ENCODE measurements around the gene COL20A1.

Gene COL20A1

DNA sequence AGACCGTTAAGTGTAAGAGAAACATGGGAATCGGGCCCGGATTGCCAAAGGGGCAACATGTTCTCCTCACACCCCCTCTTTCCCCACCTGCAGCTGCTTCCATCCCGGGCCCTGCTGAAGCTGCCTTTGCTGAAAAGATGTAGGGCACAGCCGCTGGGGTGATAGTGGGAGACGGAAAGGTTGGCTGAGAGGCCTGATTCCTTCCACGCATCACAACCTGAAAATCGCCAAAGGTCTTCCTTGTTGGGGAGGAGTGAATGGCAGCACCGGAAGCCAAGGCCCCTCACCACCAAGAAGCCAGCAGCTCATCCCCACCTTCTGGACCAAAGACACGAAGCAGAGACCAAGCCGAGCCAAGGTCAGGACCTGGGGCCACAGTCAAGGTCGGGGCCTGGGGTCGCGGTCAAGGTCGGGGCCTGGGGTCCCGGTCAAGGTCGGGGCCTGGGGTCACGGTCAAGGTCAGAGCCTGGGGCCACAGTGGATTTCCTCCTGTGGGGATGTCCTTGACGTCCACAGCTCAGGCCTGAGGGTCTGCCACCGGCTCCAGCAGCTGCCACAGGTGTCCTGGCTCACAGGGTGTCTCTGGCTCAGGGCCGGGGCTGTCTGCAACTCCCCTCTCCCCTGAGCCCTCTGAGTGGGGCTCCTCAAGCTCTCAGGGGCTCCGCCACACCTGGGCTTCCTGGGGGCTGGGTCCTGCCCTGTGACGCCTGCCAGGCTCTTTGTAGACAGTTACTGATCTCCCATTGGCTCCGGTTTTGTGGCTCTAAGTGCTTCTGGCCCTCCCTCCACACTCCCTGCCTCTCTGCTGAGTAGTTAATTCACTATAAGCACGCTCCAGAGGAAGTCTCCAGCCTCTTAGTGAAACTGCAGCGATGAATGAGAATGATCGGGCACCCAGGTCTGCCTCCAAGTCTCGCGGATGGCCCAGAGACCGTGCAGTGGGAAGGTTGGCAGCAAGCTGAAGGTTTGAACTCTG lies 73.7 kb downstream of the COL20A1 start:
- TF ChIP-seq, protein P1, sequence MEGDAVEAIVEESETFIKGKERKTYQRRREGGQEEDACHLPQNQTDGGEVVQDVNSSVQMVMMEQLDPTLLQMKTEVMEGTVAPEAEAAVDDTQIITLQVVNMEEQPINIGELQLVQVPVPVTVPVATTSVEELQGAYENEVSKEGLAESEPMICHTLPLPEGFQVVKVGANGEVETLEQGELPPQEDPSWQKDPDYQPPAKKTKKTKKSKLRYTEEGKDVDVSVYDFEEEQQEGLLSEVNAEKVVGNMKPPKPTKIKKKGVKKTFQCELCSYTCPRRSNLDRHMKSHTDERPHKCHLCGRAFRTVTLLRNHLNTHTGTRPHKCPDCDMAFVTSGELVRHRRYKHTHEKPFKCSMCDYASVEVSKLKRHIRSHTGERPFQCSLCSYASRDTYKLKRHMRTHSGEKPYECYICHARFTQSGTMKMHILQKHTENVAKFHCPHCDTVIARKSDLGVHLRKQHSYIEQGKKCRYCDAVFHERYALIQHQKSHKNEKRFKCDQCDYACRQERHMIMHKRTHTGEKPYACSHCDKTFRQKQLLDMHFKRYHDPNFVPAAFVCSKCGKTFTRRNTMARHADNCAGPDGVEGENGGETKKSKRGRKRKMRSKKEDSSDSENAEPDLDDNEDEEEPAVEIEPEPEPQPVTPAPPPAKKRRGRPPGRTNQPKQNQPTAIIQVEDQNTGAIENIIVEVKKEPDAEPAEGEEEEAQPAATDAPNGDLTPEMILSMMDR (conservative IDR thresholded peaks at IDR 0.05; ENCODE audit: control insufficient read depth, insufficient read depth, low read depth, low read length), result no peak
- no peak overlapping the region for H3K4me3 ChIP-seq (ENCODE audit: control insufficient read depth, low read depth, low read length)
- DNase-seq (ENCODE audit: low read depth), result no peak

DNA sequence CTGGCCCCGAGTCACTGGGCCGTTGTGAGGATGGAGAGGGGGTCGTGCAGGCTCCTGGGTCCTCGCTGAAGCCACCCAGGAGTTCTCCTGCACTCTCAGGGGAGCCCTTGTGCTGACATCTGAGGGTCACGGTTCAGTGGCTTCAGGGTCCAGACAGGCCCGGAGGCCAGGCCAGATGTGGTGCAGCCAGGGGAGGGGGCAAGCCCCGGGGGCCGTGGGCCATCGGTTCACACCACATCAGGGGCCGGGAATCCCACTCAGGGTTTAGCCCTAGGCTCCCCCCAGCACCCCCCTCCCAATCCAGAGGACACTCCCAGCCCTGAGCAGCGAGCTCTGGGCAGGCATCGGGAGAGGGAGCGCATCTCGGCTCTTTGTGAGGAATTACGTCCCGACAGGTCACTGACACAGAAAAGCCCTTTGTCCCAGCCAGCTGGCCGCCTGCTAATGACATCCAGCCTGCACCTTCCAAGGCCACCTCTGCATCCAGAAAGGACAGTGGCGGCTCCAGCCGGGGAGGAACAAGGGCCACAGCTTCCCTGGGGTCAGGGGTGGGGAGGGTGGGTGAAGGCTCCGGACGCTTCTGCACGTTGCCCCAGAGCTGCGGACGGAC lies 74.6 kb downstream of the COL20A1 start:
- H3K4me3 ChIP-seq (ENCODE audit: control insufficient read depth, low read depth, low read length), result no peak overlapping the region
- TF ChIP-seq, protein P1 (conservative IDR thresholded peaks at IDR 0.05; ENCODE audit: control insufficient read depth, insufficient read depth, low read depth, low read length), result no peak
- DNase-seq (ENCODE audit: low read depth), result no peak

DNA sequence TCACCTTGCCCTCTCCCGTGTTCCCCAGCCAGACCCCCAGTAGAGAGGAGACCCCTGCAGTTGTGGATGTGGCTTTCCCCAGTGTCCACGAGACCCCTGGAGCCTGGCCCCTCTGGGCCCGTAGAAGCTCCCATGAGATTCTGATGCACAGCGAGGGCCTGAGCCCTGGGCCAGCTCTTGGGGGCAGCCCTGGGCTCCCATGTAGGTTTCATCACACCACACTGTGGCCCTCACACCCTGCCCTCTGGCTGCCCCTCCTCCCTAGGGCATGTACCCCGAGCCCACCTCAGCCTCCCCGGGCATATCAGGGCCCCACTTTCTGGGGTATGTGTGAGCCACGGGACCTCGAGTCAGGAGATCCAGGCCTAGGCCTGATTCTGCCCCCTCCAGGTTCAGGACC lies 75.2 kb downstream of the COL20A1 start:
- no peak overlapping the region for H3K4me3 ChIP-seq (ENCODE audit: control insufficient read depth, low read depth, low read length)
- DNase-seq (ENCODE audit: low read depth), result no peak
- TF ChIP-seq, protein P1 (conservative IDR thresholded peaks at IDR 0.05; ENCODE audit: control insufficient read depth, insufficient read depth, low read depth, low read length), result no peak

DNA sequence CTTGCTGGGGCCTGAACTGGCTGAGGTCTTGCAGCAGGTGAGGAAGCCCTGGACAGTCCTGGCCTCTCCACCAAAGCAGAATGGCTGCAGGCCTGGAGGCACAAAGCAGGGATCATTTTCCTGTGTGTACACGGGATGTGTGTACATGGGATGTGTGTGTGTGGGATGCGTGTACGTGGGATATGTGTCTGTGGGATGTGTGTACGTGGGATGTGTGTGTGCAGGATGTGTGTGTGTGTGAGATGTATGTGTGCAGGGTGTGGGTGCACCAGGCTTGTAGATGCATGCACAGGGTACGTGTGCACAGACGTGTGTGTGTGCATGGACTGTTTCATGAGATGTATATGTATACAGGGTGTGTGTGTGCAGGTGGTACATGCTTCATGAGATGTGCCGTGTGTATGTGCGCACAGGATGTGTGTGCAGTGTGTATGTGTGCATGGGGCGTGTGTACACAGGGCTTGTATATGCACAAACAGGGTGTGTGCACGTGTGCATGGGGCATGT lies 76.1 kb downstream of the COL20A1 start:
- H3K4me3 ChIP-seq (ENCODE audit: control insufficient read depth, low read depth, low read length), result no peak overlapping the region
- no peak for DNase-seq (ENCODE audit: low read depth)
- TF ChIP-seq, protein P1 (conservative IDR thresholded peaks at IDR 0.05; ENCODE audit: control insufficient read depth, insufficient read depth, low read depth, low read length), result no peak

DNA sequence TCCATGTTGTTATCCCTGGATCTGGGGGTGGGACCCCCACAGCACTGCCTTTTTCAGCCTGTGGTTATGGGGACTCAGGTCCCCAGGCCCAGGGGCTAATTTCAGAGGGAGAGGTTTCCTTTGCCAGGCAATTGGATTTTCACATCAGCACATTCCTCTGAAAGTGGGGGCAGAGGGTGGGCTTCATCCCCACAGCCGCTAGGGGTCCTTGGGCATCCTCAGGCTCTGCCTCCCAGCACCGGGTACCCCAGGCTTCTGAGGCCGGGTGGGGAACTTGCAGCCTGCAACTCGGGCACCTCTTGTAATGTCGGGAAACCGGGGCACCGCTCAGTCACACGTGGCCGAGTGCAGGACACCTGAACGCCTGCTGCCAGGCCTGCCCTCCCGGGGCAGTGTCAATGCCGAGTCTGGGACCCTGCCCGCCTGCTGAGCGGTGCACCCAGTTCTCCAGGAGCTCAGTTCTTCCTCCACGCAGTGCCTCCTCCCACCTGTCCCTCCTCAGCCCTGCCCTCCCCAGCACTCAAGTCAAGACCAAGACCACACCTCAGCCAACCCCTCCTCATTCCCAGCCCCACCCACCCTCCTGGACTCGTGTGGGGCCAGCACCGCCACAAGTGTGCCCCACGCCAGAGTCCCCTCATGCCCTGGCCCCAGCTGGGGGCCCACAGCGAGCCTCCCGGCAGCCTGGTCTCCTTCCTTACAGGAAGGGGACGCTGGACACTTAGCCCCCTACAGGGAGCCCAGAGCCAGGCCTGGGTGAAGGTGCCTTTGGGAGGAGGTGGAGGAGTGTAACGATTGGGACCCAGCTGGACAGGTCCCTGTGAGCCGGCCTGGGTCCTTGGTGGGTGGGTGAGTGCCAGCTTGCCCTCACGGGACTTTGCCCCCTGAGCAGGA lies 77.0 kb downstream of the COL20A1 start:
- TF ChIP-seq, protein P1 (conservative IDR thresholded peaks at IDR 0.05; ENCODE audit: control insufficient read depth, insufficient read depth, low read depth, low read length), result no peak
- H3K4me3 ChIP-seq (ENCODE audit: control insufficient read depth, low read depth, low read length), result no peak overlapping the region
- no peak for DNase-seq (ENCODE audit: low read depth)

DNA sequence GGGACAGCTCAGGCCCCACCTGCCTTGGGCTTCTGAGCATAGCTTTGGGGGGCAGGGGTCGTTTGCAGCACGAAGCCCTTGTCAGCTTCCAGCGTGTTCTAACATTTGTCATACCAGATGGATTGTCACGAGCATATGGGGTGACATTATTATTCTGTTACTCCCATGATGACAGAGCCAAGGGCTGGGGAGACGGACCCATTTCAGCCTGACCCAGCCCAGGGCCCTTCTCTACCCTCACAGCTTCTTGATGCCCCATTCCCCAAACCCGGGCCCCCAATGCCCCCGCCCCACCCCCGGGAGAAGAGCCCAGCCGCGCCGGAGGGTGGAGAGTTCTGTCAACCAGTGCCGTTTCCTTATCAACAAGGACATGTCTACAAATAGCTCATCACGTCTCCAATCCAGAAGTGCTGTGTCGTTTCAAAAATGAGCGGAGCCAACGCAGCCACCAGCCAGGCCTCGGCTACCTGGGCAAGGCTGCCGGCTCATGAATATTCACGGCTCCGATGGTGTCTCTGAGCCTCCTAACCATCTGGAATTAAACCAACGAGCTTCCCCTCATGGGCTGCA lies 77.7 kb downstream of the COL20A1 start:
- TF ChIP-seq, protein P1 (conservative IDR thresholded peaks at IDR 0.05; ENCODE audit: control insufficient read depth, insufficient read depth, low read depth, low read length), result no peak
- DNase-seq (ENCODE audit: low read depth), result no peak

More for the DNA sequence above, 77.7 kb downstream of the COL20A1 start:
- no peak overlapping the region for H3K4me3 ChIP-seq (ENCODE audit: control insufficient read depth, low read depth, low read length)
